ENCODE results near the gene CDRT15.

Gene CDRT15

GRCh38 chr17:14202388-14203166 lies 34.1 kb downstream of the CDRT15 start:
- CTCF ChIA-PET: interaction anchor here (0.7 to 1.3 kb wide), 3 partner anchors 9 to 20 kb away, joined by 3 to 6 read pairs (median 3); no protein-coding TSS in a partner anchor
- Histone ChIP-seq H3K27ac (ENCODE audit: extremely low read depth, low read depth, low read length) (no peak overlapping the region), H3K36me3 (ENCODE audit: control insufficient read depth in 2 of 2, insufficient read depth in 1 of 2, low read length in 2 of 2) (peaks cover 0 to 7% of the 10 kb centered on the region in 2 experiments; a peak in 1 of 3 replicates), H3K4me3 (ENCODE audit: low read depth, low read length) (no peak overlapping the region), H3K4me1 (ENCODE audit: control insufficient read depth, insufficient read depth, low read length) (peaks cover 10% of the 10 kb centered on the region), H3K9me3 (ENCODE audit: control insufficient read depth, insufficient read depth, low read depth, low read length) (no peaks in the 10 kb centered on the region)
- TF ChIP-seq ZNF121 (tag by site-specific recombination; IDR thresholded peaks at IDR 0.05) (peak; percentile 44; the same call in 1 of the 2 replicates), ZNF560 (tag by site-specific recombination; IDR thresholded peaks at IDR 0.05; ENCODE audit: borderline replicate concordance) (no peak), ZFP3 (tag by site-specific recombination; IDR thresholded peaks at IDR 0.05; ENCODE audit: low read depth) (no peak), ZNF677 (tag by site-specific recombination; IDR thresholded peaks at IDR 0.05) (no peak), ZXDB (tag by site-specific recombination; IDR thresholded peaks at IDR 0.05) (no peak), MZF1 (tag by site-specific recombination; IDR thresholded peaks at IDR 0.05; ENCODE audit: borderline replicate concordance) (no peak)
- POLR2A ChIA-PET: no interaction called here

DNA sequence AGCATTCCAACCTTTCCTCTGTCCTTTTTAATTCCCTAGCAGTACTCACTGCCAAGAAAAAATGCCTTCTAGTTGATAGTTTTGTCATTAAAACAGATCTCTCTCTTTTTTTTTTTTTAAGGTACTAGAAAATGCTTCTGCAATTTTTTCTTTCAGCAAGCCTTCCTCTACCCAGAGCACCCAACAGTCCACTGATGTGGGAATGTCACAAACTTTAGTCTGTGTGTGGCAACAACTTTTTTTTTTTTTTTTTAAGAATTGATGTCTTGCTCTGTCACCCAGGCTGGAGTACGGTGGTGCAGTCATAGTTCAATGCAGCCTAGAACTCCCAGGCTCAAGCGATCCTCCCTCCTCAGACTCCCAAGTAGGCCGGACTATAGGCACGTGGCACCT lies 34.7 kb downstream of the CDRT15 start:
- no peaks in the 10 kb centered on the region for H3K9me3 ChIP-seq (ENCODE audit: control insufficient read depth, insufficient read depth, low read depth, low read length)
- no peak overlapping the region for H3K27ac ChIP-seq (ENCODE audit: extremely low read depth, low read depth, low read length)
- peaks cover 10% of the 10 kb centered on the region for H3K4me1 ChIP-seq (ENCODE audit: control insufficient read depth, insufficient read depth, low read length)
- no peak overlapping the region for H3K4me3 ChIP-seq (ENCODE audit: low read depth, low read length)
- no peak for TF ChIP-seq ZNF514 (tag by site-specific recombination; IDR thresholded peaks at IDR 0.05)
- TF ChIP-seq, protein P1, sequence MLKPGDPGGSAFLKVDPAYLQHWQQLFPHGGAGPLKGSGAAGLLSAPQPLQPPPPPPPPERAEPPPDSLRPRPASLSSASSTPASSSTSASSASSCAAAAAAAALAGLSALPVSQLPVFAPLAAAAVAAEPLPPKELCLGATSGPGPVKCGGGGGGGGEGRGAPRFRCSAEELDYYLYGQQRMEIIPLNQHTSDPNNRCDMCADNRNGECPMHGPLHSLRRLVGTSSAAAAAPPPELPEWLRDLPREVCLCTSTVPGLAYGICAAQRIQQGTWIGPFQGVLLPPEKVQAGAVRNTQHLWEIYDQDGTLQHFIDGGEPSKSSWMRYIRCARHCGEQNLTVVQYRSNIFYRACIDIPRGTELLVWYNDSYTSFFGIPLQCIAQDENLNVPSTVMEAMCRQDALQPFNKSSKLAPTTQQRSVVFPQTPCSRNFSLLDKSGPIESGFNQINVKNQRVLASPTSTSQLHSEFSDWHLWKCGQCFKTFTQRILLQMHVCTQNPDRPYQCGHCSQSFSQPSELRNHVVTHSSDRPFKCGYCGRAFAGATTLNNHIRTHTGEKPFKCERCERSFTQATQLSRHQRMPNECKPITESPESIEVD (tag by site-specific recombination; IDR thresholded peaks at IDR 0.05): no peak
- no peak for TF ChIP-seq ZNF366 (tag by site-specific recombination; conservative IDR thresholded peaks at IDR 0.05)
- TF ChIP-seq, protein P2, sequence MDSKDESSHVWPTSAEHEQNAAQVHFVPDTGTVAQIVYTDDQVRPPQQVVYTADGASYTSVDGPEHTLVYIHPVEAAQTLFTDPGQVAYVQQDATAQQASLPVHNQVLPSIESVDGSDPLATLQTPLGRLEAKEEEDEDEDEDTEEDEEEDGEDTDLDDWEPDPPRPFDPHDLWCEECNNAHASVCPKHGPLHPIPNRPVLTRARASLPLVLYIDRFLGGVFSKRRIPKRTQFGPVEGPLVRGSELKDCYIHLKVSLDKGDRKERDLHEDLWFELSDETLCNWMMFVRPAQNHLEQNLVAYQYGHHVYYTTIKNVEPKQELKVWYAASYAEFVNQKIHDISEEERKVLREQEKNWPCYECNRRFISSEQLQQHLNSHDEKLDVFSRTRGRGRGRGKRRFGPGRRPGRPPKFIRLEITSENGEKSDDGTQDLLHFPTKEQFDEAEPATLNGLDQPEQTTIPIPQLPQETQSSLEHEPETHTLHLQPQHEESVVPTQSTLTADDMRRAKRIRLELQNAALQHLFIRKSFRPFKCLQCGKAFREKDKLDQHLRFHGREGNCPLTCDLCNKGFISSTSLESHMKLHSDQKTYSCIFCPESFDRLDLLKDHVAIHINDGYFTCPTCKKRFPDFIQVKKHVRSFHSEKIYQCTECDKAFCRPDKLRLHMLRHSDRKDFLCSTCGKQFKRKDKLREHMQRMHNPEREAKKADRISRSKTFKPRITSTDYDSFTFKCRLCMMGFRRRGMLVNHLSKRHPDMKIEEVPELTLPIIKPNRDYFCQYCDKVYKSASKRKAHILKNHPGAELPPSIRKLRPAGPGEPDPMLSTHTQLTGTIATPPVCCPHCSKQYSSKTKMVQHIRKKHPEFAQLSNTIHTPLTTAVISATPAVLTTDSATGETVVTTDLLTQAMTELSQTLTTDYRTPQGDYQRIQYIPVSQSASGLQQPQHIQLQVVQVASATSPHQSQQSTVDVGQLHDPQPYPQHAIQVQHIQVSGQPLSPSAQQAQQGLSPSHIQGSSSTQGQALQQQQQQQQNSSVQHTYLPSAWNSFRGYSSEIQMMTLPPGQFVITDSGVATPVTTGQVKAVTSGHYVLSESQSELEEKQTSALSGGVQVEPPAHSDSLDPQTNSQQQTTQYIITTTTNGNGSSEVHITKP (tag by site-specific recombination; IDR thresholded peaks at IDR 0.05): no peak
- TF ChIP-seq ZNF658 (tag by site-specific recombination; IDR thresholded peaks at IDR 0.05): no peak
- no peak for TF ChIP-seq SP7 (tag by site-specific recombination; IDR thresholded peaks at IDR 0.05)
- TF ChIP-seq ZNF560 (tag by site-specific recombination; IDR thresholded peaks at IDR 0.05; ENCODE audit: borderline replicate concordance): no peak
- ChIA-PET POLR2A (no interaction called here), CTCF (no interaction called here)
- peaks cover 0 to 3% of the 10 kb centered on the region in 2 experiments; a peak in 1 of 3 replicates for H3K36me3 ChIP-seq (ENCODE audit: control insufficient read depth in 2 of 2, insufficient read depth in 1 of 2, low read length in 2 of 2)

DNA sequence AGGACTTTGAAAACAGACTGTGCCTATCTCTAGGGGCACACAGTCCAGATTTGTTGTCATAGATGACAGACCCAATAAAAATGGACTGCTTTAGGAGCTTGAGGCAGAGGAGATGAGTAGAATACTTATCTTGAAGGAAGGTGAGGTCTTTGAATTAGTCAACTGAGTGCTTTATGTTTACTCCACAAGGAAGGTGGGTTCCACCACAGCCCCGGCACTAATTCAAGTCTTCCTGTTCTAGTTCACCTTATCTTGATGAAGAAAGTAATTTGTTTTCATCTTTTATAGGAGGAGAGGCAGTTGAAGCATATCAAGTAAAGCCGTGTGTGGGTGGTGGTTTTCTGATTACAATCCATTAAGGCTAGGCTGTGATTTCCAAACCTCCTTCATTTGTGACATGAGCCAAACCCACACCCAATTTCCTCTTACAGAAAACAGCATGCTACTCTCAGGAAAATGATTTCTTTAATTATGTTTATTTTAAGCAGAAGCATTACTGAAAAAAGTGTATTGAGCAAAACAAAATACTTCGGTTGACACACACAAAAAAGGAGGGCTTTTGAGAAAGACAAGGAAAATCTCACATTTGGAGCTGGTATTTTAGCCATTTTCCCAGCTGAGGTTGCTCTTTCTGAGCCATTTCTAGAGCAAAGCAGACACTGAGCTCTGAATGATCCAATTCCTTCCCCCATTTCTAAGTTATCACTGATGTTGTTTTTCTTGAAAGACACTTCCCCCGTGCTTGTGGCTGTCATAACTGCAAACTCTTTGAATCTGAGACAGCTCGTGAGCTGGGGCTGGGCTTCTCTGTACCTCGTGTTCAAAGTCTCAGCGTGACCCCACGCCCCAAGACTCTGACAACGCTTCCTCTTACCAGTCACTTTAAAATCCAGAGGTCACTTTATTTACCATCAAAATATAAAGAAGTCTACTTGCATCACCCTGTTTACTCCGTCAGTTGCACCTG lies 35.4 kb downstream of the CDRT15 start:
- no peaks in the 10 kb centered on the region for H3K9me3 ChIP-seq (ENCODE audit: control insufficient read depth, insufficient read depth, low read depth, low read length)
- H3K4me3 ChIP-seq (ENCODE audit: low read depth, low read length): no peak overlapping the region
- H3K4me1 ChIP-seq (ENCODE audit: control insufficient read depth, insufficient read depth, low read length): peaks cover 10% of the 10 kb centered on the region
- POLR2A ChIA-PET: no interaction called here
- H3K36me3 ChIP-seq (ENCODE audit: control insufficient read depth in 2 of 2, insufficient read depth in 1 of 2, low read length in 2 of 2): no peaks in the 10 kb centered on the region
- no peak overlapping the region for H3K27ac ChIP-seq (ENCODE audit: extremely low read depth, low read depth, low read length)
- CTCF ChIA-PET: no interaction called here
- TF ChIP-seq, protein P1 (tag by site-specific recombination; IDR thresholded peaks at IDR 0.05): peak; percentile 50; the same call in 1 of the 2 replicates
- TF ChIP-seq ZFHX2 (tag by site-specific recombination; conservative IDR thresholded peaks at IDR 0.05) (peak; percentile 89), KLF1 (tag by site-specific recombination; IDR thresholded peaks at IDR 0.05) (peak; percentile 65), EGR2 (tag by site-specific recombination; IDR thresholded peaks at IDR 0.05; ENCODE audit: low read depth) (peak; percentile 86), TRIM28 (IDR thresholded peaks at IDR 0.05; ENCODE audit: borderline replicate concordance, low read length) (peak; percentile 68; the same call in 1 of the 2 replicates), ZNF843 (tag by site-specific recombination; IDR thresholded peaks at IDR 0.05) (0 out of 2 replicates have a peak, but pooled peaks have one; percentile 28), ZNF514 (tag by site-specific recombination; IDR thresholded peaks at IDR 0.05) (no peak)
- TF ChIP-seq, protein P3, sequence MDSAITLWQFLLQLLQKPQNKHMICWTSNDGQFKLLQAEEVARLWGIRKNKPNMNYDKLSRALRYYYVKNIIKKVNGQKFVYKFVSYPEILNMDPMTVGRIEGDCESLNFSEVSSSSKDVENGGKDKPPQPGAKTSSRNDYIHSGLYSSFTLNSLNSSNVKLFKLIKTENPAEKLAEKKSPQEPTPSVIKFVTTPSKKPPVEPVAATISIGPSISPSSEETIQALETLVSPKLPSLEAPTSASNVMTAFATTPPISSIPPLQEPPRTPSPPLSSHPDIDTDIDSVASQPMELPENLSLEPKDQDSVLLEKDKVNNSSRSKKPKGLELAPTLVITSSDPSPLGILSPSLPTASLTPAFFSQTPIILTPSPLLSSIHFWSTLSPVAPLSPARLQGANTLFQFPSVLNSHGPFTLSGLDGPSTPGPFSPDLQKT (IDR thresholded peaks at IDR 0.05; ENCODE audit: borderline replicate concordance, low read depth, low read length): no peak
